NB4 (cell line): ENCODE measurements around the gene CD44.

Experiments used
- POLR2A ChIP-seq: IDR thresholded peaks from 2 replicates; pipeline ENCODE4 v1.6.1; 2011; ENCODE audit warnings: mild to moderate bottlenecking; ENCODE audit not compliant: insufficient read length; ENCODE audit errors: extremely low read depth
- TF ChIP-seq, protein P1 (sequence below): IDR thresholded peaks from one replicate; pipeline ENCODE4 v1.5.1; 2012; ENCODE audit warnings: low read depth, low read length
- TF ChIP-seq, protein P2 (sequence below): IDR thresholded peaks from 2 replicates; pipeline ENCODE4 v1.6.1; 2011; ENCODE audit warnings: low read depth, low read length

DNA sequence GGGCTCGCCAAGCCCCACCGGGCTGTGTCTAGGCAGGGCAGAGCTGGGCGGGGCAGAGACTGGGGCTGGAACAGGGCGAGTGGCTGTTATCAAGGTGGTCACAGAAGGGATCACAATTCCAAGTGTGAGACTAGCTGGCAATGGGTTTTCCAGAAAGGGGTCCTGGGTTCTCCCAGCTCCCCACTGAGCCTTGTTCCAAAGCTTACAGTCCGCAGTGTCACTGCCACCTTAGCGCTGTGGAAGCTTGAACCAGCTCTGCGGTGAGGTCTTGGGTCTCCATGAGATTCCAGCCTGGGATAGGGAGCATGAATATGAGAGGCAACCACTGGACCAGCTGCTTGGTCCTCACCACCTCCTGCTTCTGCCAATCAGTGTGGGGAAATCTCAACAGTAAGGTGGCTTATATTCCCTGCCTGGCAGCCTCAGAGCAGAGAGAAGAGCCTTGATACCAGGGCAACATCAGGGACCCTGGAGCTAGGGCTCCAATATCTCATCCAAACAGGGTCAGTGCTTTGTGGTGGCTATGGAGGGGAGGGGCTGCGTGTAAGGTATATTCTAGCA lies 831 bp downstream of the CD44 start:
- TF ChIP-seq POLR2A: no peak
- TF ChIP-seq, protein P1, sequence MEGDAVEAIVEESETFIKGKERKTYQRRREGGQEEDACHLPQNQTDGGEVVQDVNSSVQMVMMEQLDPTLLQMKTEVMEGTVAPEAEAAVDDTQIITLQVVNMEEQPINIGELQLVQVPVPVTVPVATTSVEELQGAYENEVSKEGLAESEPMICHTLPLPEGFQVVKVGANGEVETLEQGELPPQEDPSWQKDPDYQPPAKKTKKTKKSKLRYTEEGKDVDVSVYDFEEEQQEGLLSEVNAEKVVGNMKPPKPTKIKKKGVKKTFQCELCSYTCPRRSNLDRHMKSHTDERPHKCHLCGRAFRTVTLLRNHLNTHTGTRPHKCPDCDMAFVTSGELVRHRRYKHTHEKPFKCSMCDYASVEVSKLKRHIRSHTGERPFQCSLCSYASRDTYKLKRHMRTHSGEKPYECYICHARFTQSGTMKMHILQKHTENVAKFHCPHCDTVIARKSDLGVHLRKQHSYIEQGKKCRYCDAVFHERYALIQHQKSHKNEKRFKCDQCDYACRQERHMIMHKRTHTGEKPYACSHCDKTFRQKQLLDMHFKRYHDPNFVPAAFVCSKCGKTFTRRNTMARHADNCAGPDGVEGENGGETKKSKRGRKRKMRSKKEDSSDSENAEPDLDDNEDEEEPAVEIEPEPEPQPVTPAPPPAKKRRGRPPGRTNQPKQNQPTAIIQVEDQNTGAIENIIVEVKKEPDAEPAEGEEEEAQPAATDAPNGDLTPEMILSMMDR: no peak
- TF ChIP-seq, protein P2, sequence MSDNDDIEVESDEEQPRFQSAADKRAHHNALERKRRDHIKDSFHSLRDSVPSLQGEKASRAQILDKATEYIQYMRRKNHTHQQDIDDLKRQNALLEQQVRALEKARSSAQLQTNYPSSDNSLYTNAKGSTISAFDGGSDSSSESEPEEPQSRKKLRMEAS: no peak
